NCI-H2196 (cell line): ENCODE data around the gene NR2C2AP.
"Not testable (repeated sequence)": the region's sequence is repeated elsewhere in the genome, so short reads cannot be mapped to it uniquely, and the experiment has no call there.

Experiments used
- DNase-seq: peaks from one replicate; lab custom pipeline; 2025; ENCODE audit not compliant: unreplicated experiment; lab: John Stamatoyannopoulos, UW

The NR2C2AP gene, protein sequence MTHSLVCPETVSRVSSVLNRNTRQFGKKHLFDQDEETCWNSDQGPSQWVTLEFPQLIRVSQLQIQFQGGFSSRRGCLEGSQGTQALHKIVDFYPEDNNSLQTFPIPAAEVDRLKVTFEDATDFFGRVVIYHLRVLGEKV

DNA sequence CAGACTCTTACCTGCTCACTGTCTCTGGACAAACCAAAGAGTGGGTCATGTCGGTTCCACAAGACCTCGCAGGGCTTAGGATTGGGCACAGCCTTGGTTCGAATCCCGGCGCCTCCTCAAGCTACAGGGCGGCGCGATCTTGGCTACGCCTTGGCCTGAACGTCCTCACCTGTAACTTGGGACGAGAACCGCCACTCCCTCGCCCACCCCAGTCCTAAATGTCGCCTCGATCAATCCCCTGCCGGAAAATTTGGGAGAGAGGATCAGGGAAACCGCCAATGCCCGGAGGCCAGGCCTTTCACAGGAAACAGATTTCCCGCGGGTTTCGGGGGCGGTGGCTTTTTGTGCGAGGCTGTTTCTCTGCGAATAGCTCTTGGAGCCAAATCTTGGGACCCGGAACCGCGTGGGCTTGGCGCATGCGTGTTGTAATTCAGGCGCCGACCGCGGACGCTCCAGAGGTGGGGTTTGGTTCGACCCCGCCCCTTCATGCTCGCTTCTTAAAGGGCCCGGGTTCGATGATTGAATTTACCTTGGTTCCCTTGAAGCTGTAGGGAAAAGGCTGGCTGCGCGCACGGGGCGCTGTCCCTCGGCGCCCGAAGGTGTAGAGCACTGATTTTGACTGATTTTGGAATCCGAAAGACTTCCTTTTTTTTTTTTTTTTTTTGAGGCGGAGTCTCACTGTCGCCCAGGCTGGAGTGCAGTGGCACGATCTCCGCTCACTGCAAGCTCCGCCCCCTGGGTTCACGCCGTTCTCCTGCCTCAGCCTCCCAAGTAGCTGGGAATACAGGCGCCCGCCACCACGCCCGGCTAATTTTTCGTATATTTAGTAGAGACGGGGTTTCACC, at the start of gene NR2C2AP:
Gene NR2C2AP (minus strand): TSS at position 403 of the 845 bp plus-strand sequence. CDS start 354 bp downstream, at position 49.
- DNase-seq, result peak; percentile 91

DNA sequence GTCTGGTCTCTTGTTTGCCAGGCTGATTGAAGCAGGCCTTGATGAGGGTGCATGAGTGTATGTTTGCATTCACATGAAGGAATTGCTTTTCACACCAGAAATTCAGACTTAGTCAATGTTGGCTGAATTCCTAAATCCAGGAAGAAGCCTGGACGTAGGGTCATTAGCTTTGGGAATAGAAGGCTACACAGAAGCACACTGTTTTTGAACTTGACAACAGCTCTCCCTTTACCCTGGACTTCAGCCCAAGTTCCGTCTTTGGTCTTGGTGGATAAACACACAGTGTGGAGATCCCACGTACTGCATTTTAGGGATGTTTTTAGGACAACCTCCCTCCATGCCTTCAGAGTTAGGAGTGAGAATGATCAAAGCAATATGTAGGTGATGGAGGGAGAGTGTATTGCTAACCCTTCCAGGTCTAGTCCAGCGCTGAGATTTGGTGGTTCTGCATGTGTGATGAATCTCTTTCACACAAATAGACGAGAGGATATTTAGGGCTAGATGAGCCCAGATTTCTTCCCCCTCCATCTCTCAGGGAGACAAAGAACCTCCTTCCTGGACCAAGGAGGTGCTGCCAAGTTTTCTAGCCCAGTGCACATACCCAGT, 47.1 kb upstream of the NR2C2AP start:
- DNase-seq, result no peak

DNA sequence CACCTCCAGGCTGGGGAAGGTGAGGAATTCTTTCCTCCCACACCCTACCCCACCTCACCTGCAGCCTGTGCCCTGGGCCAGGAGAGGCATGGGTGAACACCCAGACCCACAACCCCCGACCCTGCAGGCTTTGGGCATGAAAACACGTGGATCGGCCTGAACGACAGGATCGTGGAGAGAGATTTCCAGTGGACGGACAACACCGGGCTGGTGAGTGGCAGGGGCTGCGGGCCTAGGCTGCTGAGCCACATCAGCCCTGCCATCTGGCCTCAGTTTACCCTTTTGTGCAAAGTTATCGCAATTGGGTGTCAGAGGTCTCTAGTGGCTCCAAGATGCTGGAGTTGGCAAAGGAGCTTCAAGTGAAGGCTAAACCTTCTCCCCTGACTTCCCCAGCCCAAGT, 37.3 kb upstream of the NR2C2AP start:
- DNase-seq, result no peak

DNA sequence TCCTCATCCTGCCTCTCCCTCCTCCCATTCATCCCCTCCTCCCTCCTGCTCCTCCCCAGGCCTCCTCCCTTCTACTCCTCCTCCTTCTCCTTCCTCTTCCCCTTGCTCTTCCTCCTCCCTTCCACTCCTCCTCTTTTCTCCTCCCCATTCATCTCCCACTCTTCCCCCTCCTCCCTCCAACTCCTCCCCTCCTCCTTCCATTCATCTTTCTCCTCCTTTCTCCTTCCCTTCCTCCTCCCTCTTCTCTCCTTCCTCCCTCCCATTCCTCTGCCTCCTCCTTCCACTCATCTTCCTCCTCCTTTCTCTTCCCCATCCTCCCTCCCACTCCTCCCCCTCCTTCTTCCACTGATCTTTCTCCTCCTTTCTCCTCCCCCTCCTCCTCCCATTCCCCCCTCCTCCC, 36.5 kb upstream of the NR2C2AP start:
- no peak for DNase-seq

DNA sequence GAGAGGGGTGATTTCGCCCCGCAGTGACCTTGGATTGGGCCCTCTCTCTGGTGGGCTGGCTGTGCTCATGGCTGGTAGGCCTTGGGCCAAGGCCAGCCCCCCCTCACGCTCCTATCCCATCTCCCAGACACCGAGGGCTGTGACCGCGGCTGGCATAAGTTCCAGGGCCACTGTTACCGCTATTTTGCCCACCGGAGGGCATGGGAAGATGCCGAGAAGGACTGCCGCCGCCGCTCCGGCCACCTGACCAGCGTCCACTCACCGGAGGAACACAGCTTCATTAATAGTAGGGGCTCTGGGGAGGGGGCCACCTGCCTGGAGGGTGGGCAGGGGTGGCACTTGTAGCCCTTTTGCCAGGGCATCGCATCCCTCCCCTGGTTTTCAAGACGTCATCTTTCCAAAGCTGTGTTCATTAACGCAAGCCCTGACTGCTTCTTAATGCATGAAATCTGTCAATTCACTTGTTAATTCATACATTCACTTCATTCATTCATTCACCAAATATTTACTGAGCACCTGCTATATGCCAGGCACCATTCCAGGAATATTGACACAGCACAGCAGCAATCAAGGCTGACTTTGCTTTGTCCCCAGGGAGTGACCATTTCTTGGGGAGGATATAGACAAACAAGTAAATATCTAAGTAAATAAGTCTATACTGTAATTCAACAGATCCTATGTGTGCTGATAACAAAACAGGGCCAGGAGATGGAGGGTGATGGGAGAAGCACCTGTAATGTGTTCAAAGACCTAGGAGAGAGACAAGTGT, 35.1 kb upstream of the NR2C2AP start:
- no peak for DNase-seq

DNA sequence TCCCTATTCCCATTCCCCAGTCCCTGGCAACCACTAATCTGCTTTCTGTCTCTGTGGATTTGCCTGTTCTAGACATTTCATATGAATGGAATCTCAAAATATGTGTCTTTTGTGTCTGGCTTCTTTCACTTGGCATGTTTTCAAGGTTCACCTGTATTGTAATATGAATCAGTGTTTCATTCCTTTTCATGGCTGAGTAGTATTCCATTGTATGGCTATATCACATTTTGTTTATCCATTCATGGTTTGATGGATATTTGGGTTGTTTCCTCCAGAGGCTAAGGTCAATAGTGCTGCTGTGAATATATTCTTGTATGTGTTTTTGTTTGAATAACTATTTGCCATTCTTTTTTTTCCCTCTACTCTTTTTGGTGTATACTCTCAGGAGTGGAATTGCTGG, 33.0 kb upstream of the NR2C2AP start:
- DNase-seq, result no peak

DNA sequence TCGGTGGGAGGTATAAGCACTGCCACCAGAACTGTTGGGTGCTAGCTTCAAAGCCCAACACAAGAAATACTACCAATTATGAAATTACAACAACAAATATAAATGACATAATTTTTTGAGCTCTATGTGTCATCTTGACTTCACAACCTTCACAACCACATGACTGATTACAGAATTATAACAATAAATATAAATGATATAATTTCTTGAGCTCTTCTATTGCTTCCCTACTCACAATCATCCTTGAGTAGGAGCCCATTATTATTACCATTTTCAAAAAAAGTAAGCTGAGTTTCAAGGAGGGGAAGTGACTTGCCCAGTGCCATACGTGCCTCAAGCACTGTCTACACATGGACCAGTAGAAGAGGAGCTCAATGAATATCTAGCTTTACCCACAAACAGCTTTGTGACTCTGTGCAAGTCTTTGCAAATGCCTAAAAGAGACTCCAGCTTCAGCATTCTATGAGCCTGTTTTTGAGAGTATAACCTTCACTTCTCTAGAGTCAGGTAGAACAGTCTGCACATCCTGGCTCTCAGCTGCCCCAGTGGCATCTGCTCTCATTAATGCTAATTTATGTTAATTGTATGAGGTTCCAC, 31.1 kb upstream of the NR2C2AP start:
- no peak for DNase-seq

DNA sequence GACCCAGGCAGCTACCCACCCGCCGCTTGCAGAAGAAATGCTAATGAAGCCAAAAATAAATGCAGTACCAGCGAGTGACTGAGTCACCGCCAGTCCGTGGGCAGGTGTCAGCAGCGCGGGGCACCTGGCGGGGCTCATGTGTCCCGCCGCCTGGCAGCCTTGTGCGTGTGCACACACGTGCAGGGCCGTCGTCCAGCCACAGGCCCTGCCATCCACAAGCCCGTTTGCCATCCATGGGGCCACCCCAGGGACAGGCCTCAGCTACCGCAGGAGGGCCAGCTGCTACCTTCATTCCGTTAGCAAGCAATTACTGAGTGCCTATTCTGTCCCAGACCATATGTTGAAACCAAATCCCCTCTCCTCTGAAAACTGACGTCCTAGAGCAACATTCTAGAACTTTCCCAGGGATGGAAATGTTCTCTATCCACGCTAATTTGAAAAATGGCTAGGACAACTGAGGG, 29.1 kb upstream of the NR2C2AP start:
- no peak for DNase-seq

DNA sequence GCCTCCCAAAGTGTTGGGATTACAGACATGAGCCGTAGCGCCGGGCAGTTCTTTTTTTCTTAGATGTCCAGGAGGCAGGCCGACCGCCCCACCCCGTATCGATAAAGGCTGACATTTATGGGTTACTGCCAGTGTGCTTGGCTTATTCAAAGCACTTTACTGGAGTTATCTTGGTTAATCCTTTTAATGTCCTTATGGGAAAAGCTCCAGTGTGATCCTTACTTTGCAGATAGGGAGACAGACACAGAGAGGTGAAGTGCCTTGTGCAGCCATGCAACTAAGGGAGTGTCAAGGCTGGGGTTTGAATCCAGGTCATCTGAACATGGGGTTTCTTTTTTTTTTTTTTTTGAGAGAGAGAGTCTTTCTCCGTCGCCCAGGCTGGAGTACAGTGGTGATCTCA, 27.8 kb upstream of the NR2C2AP start:
- DNase-seq, result no peak

DNA sequence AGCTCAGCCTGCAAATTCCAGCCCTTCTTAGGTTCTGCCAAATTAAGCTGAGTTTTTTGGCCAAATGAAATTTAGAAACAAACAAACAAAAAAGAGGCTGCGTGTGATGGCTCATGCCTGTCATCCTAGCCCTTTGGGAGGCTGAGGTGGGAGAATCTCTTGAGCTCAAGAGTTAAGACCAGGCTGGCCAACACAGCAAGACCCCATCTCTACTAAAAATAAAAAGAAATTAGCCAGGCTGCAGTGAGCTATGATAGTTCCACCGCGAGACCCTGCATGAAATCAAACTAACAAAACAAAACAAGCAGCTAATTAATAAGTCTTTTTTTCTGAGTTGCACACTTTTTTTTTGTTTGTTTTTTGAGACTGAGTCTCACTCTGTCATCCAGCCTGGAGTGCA, 26.5 kb upstream of the NR2C2AP start:
- DNase-seq, result no peak

DNA sequence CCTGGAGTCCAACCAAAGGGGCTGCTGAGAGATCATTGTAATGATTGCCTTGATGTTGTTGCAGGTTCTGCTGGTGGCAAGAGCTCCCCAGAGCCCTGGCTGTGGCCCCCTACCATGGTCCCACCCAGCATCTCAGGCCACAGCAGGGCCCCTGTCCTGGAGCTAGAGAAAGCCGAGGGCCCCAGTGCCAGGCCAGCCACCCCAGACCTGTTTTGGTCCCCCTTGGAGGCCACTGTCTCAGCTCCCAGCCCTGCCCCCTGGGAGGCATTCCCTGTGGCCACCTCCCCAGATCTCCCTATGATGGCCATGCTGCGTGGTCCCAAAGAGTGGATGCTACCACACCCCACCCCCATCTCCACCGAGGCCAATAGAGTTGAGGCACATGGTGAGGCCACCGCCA, 24.0 kb upstream of the NR2C2AP start:
- no peak for DNase-seq

DNA sequence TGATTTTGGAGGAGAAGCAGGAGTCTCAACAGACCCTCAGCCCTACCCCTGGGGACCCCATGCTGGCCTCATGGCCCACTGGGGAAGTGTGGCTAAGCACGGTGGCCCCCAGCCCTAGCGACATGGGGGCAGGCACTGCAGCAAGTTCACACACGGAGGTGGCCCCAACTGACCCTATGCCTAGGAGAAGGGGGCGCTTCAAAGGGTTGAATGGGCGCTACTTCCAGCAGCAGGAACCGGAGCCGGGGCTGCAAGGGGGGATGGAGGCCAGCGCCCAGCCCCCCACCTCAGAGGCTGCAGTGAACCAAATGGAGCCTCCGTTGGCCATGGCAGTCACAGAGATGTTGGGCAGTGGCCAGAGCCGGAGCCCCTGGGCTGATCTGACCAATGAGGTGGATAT, 23.4 kb upstream of the NR2C2AP start:
- no peak for DNase-seq

DNA sequence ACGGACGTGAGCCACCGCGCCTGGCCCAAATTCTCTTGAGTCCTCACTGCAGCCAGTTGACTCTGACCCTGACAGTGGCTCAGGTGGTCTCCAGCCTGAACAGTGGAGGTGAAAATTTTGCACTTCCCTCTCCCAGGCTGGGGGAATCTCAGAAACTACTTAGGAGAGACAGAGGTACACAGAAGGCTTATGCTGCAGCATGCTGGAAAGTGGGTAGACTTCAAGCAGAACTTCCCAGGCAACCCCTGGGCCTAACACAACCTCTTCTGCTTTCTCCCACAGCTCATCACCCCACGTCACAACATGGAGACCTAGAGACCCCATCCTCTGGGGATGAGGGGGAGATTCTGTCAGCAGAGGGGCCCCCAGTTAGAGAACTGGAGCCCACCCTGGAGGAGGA, 23.0 kb upstream of the NR2C2AP start:
- no peak for DNase-seq

DNA sequence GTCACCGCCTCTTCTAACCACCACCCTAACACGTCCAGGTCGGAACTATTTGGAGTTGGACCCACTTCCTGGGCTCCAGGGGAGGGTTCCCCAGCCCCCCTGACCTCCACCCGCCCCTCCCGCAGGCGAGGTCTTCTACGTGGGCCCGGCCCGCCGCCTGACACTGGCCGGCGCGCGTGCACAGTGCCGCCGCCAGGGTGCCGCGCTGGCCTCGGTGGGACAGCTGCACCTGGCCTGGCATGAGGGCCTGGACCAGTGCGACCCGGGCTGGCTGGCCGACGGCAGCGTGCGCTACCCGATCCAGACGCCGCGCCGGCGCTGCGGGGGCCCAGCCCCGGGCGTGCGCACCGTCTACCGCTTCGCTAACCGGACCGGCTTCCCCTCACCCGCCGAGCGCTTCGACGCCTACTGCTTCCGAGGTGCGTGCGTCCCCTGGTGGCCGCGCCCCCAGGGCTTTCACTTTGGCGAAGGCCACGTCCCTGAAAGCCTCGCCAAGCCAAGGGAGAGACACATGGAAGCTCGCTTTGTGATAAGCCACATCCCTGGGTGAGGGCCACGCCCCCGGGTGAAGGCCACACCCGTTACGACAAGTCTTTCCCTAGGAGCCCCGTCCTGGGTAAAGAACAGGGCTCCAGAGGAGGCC, 21.8 kb upstream of the NR2C2AP start:
- peak; percentile 95 for DNase-seq

DNA sequence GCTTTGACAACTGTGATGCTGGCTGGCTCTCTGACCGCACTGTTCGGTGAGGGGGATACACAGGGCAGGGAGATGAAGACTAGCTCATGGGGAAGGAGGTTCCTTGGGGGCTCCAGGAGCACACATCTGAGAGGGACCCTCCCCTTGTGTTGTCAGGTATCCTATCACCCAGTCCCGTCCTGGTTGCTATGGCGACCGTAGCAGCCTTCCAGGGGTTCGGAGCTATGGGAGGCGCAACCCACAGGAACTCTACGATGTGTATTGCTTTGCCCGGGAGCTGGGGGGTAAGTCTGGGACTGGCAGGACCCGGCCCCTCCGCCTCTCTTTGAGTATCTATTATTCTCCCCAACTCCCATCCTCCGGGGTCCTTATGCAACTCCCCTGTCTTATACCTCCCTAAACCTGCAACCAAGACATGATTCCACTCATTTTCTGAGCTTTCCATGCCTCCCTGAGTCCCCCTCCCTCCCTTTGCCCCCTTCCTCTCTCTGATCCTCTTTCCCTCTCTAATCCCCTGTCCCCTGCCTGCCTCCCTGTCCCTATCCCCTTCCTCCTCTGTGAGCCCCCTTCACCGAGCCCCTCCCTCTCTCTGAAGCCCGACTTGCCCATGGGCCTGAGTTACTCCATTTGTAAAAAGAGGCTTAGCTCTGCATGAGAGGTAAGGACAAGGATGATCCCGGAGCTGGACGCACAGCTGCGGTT, 21.1 kb upstream of the NR2C2AP start:
- DNase-seq, result no peak

DNA sequence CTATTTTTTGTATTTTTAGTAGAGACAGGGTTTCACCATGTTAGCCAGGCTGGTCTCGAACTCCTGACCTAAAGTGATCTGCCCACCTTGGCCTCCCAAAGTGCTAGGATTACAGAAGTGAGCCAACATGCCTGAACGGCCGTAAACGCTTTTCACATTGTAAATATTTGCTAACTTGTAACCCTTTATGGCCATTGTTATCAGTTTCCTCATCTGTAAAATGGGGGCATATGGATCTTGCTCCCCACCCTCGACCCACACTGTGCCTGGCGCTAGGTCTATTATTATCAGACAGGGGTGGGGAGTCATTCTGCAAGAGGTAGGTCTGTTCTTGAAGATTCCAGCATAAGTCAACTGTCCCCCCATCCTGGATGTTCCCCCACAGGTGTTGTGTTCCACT, 20.4 kb upstream of the NR2C2AP start:
- DNase-seq, result no peak

DNA sequence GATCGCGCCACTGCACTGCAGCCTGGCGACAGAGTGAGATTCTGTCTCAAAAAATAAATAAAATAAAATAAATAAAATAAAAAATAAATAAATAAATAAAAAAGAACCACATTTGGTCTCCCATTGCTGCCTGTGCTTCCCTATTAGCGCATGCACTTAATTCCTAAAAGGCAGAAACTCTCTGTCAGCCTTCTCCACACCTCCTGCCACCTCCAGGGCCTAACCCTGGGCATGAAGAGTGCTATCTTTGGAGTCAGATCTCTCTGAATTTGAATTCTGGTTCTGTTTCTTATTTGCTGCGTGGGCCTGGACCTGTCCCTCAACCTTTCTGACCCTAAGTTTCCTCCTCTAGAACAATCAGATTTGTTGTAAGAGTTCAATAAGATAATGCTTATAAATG, 19.8 kb upstream of the NR2C2AP start:
- DNase-seq, result no peak

DNA sequence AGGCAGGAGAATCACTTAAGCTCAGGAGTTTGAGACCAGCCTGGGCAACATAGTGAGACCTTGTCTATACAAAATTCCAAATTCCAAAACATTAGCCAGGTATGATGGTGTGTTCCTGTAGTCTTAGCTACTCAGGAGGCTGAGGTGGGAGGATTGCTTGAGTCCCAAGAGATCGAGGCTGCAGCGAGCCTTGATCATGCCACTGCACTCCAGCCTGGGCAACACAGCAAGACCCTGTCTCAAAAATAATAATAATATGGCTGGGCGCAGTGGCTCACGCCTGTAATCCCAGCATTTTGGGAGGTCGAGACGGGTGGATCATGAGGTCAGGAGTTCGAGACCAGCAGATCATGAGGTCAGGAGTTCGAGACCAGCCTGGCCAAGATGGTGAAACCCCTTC, 17.8 kb upstream of the NR2C2AP start:
- not testable (repeated sequence) for DNase-seq

DNA sequence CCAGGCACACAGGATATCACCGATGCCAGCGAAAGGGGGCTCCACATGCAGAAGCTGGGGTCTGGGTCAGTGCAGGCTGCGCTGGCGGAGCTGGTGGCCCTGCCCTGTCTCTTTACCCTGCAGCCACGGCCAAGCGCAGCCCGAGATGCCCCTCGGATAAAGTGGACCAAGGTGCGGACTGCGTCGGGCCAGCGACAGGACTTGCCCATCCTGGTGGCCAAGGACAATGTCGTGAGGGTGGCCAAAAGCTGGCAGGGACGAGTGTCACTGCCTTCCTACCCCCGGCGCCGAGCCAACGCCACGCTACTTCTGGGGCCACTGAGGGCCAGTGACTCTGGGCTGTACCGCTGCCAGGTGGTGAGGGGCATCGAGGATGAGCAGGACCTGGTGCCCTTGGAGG, 15.7 kb upstream of the NR2C2AP start:
- DNase-seq, result no peak

DNA sequence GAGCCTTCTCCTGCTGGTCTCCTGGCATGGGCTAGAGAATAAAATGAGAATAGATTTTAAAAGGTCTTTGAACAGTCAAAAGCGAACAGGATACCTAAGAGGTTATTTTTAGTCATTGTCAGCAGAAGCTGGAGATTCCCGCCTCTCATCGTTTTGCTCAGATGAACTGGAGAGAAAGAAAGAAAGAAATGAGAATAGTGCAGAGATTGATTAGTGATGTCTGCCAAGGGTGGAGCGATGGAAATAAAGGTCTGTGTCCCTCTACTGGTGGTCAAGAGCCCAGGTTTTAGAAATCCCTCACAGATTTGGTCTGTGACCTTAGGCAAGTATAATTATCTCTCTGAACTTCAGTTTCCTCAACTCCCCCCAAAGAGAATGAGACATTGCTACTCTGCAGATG, 13.9 kb upstream of the NR2C2AP start:
- peak; percentile 34 for DNase-seq
